Loucy (cell line): ENCODE data around the gene RCAN2.

Experiments used
- H2AFZ ChIP-seq: fragments of 200-600 bp; sonication (generic); 2 replicates; pipeline ENCODE4 v1.6.0; 2016; ENCODE audit warnings: antibody characterized with exemption, mild to moderate bottlenecking, low read length, moderate library complexity
- H3F3A ChIP-seq: fragments of 200-600 bp; 2 replicates; pipeline ENCODE4 v1.6.0; 2016; ENCODE audit warnings: antibody characterized with exemption, low read depth, mild to moderate bottlenecking
- H3K27me3 ChIP-seq: fragments of 200-600 bp; sonication (generic); 2 replicates; pipeline ENCODE4 v1.6.1; 2014; ENCODE audit warnings: low read length, mild to moderate bottlenecking; ENCODE audit not compliant: insufficient read depth, poor library complexity, severe bottlenecking
- H3K36me3 ChIP-seq: fragments of 200-600 bp; sonication (generic); 2 replicates; pipeline ENCODE4 v1.6.1; 2016; ENCODE audit warnings: low read length; ENCODE audit not compliant: insufficient read depth
- H3K4me1 ChIP-seq: fragments of 200-600 bp; sonication (generic); 2 replicates; pipeline ENCODE4 v1.5.1; 2014; ENCODE audit warnings: low read length, mild to moderate bottlenecking; ENCODE audit not compliant: insufficient read depth, poor library complexity, severe bottlenecking
- H3K4me2 ChIP-seq: fragments of 200-600 bp; sonication (generic); 2 replicates; pipeline ENCODE4 v1.6.0; 2014; ENCODE audit warnings: antibody characterized with exemption, low read length, low read depth, mild to moderate bottlenecking; ENCODE audit not compliant: poor library complexity, severe bottlenecking
- H3K4me3 ChIP-seq: fragments of 200-600 bp; sonication (generic); 2 replicates; pipeline ENCODE4 v1.5.1; 2014; ENCODE audit warnings: low read length, mild to moderate bottlenecking, mixed read lengths; ENCODE audit not compliant: poor library complexity, severe bottlenecking
- H3K79me2 ChIP-seq: fragments of 200-600 bp; sonication (generic); 2 replicates; pipeline ENCODE4 v1.6.1; 2014; ENCODE audit warnings: low read length; ENCODE audit not compliant: insufficient read depth
- H3K9ac ChIP-seq: fragments of 200-600 bp; sonication (generic); 2 replicates; pipeline ENCODE4 v1.6.0; 2014; ENCODE audit warnings: mild to moderate bottlenecking, low read depth, low read length, moderate library complexity; ENCODE audit not compliant: poor library complexity, severe bottlenecking
- H3K9me2 ChIP-seq: fragments of 200-600 bp; sonication (generic); replicated peaks from 2 replicates; pipeline ENCODE4 v1.6.1; 2016; ENCODE audit warnings: low read depth, low read length, mixed read lengths
- H3K9me3 ChIP-seq: fragments of 200-600 bp; sonication (generic); 2 replicates; pipeline ENCODE4 v1.6.1; 2014; ENCODE audit warnings: mild to moderate bottlenecking, antibody characterized with exemption, low read length, low read depth; ENCODE audit not compliant: insufficient read depth
- H4K20me1 ChIP-seq: fragments of 200-600 bp; sonication (generic); 2 replicates; pipeline ENCODE4 v1.6.0; 2014; ENCODE audit warnings: antibody characterized with exemption, low read length, mild to moderate bottlenecking; ENCODE audit not compliant: insufficient read depth, poor library complexity, severe bottlenecking
- CTCF ChIP-seq: fragments of 200-600 bp; sonication (generic); conservative IDR thresholded peaks from 2 replicates; pipeline ENCODE4 v1.5.1; 2014; ENCODE audit warnings: mild to moderate bottlenecking, antibody characterized with exemption, low read length
- EZH2phosphoT487 ChIP-seq: fragments of 200-600 bp; IDR thresholded peaks from 2 replicates; pipeline ENCODE4 v1.6.1; 2018; ENCODE audit warnings: antibody characterized with exemption, mild to moderate bottlenecking, moderate library complexity, borderline replicate concordance

RCAN2 gene

GRCh38 chr6:46190889-46191288 lies 300.4 kb downstream of the RCAN2 start:
- Histone ChIP-seq H3K9me3 (no peaks in the 10 kb centered on the region), H3K79me2 (no peaks in the 10 kb centered on the region), H3K36me3 (no peaks in the 10 kb centered on the region), H3K9me2 (no peaks in the 10 kb centered on the region), H3K4me3 (no peak overlapping the region), H3K4me1 (no peaks in the 10 kb centered on the region), H3K9ac (no peak overlapping the region), H3K4me2 (no peak overlapping the region), H2AFZ (no peak overlapping the region), H3F3A (no peaks in the 10 kb centered on the region), H3K27me3 (no peaks in the 10 kb centered on the region), H4K20me1 (no peaks in the 10 kb centered on the region)
- TF ChIP-seq CTCF: no peak
- no peak for TF ChIP-seq EZH2phosphoT487

- H3K79me2 ChIP-seq: no peaks in the 10 kb centered on the region
- H3K4me1 ChIP-seq: no peaks in the 10 kb centered on the region
- H3K9ac ChIP-seq: no peak overlapping the region
- TF ChIP-seq EZH2phosphoT487 (no peak), CTCF (no peak)
- H3K27me3 ChIP-seq: no peaks in the 10 kb centered on the region
- no peaks in the 10 kb centered on the region for H3K36me3 ChIP-seq
- H3K4me2 ChIP-seq: no peak overlapping the region
- H3K9me3 ChIP-seq: no peaks in the 10 kb centered on the region
- no peaks in the 10 kb centered on the region for H3F3A ChIP-seq
- H3K9me2 ChIP-seq: no peaks in the 10 kb centered on the region
- H2AFZ ChIP-seq: no peak overlapping the region
- H4K20me1 ChIP-seq: no peaks in the 10 kb centered on the region
- no peak overlapping the region for H3K4me3 ChIP-seq
These were observed 301.5 kb downstream of the RCAN2 start for GRCh38 chr6:46189726-46190125.

GRCh38 chr6:46186583-46186982 lies 304.7 kb downstream of the RCAN2 start:
- Histone ChIP-seq H3K9ac (no peak overlapping the region), H3K36me3 (no peaks in the 10 kb centered on the region), H3K9me3 (no peaks in the 10 kb centered on the region), H3F3A (no peaks in the 10 kb centered on the region), H3K27me3 (peaks cover 16% of the 10 kb centered on the region), H3K79me2 (no peaks in the 10 kb centered on the region), H3K4me1 (no peaks in the 10 kb centered on the region), H3K4me3 (no peak overlapping the region), H4K20me1 (no peaks in the 10 kb centered on the region), H2AFZ (no peak overlapping the region), H3K4me2 (no peak overlapping the region), H3K9me2 (no peaks in the 10 kb centered on the region)
- TF ChIP-seq CTCF (no peak), EZH2phosphoT487 (no peak)
